HG02610 (cell line): ENCODE data around the gene FBXL7.

Experiments
- ATAC-seq: cut with Tn5 transposase; IDR thresholded peaks from one replicate; pipeline ENCODE4 v1.9.1; 2021; ENCODE audit warnings: mild to moderate bottlenecking, moderate library complexity; ENCODE audit not compliant: unreplicated experiment

The FBXL7 gene

GRCh38 chr5:15929611-15930263 lies 429.8 kb downstream of the FBXL7 start:
- ATAC-seq: no peak

- ATAC-seq: no peak
Measured at GRCh38 chr5:15932066-15932465, 432.1 kb downstream of the FBXL7 start.

GRCh38 chr5:15933259-15934207 lies 433.6 kb downstream of the FBXL7 start:
- ATAC-seq: no peak

GRCh38 chr5:15936505-15937245 lies 436.7 kb downstream of the FBXL7 start:
- no peak for ATAC-seq

- ATAC-seq: no peak
Measured at GRCh38 chr5:15937708-15938107, 437.7 kb downstream of the FBXL7 start.

- ATAC-seq: no peak
Measured at GRCh38 chr5:15938186-15938585, 438.2 kb downstream of the FBXL7 start.

- ATAC-seq: no peak
Measured at GRCh38 chr5:15938961-15939360, 439.0 kb downstream of the FBXL7 start.

GRCh38 chr5:15940905-15941304 lies 440.9 kb downstream of the FBXL7 start:
- no peak for ATAC-seq

GRCh38 chr5:15943487-15943886 lies 443.5 kb downstream of the FBXL7 start:
- no peak for ATAC-seq

GRCh38 chr5:15946026-15946425 lies 446.0 kb downstream of the FBXL7 start:
- ATAC-seq: no peak

GRCh38 chr5:15948190-15948589 lies 448.2 kb downstream of the FBXL7 start:
- no peak for ATAC-seq

GRCh38 chr5:15951126-15951525 lies 451.1 kb downstream of the FBXL7 start:
- no peak for ATAC-seq

- ATAC-seq: no peak
Measured at GRCh38 chr5:15951550-15951949, 451.6 kb downstream of the FBXL7 start.

- no peak for ATAC-seq
Measured at GRCh38 chr5:15956622-15957021, 456.6 kb downstream of the FBXL7 start.

- no peak for ATAC-seq
Measured at GRCh38 chr5:15957124-15957523, 457.1 kb downstream of the FBXL7 start.

- no peak for ATAC-seq
Measured at GRCh38 chr5:15959370-15960164, 459.6 kb downstream of the FBXL7 start.

- ATAC-seq: no peak
Measured at GRCh38 chr5:15966066-15966640, 466.2 kb downstream of the FBXL7 start.

- no peak for ATAC-seq
Measured at GRCh38 chr5:15966651-15967050, 466.7 kb downstream of the FBXL7 start.

GRCh38 chr5:15968993-15969392 lies 469.0 kb downstream of the FBXL7 start:
- no peak for ATAC-seq

GRCh38 chr5:15977851-15978250 lies 477.9 kb downstream of the FBXL7 start:
- ATAC-seq: no peak
